ENCODE results near the gene FRMD5. TPM values are rescaled to one million over a fixed set of nuclear protein-coding genes. Genes with fewer than 3 reads are reported as not detected.

The FRMD5 gene
- total and polyA plus RNA-seq, 2 experiments from 2014 or later = 0.51 to 3.8 TPM

- H3K79me2 ChIP-seq = no peaks in the 10 kb centered on the region
- no peaks in the 10 kb centered on the region for H3K27me3 ChIP-seq
- no peak overlapping the region for H3K27ac ChIP-seq
- no peak overlapping the region for H3K4me2 ChIP-seq
- H3K4me1 ChIP-seq (ENCODE audit: insufficient read depth) = no peaks in the 10 kb centered on the region
- no peaks in the 10 kb centered on the region for H3K9me3 ChIP-seq (ENCODE audit: low read depth)
- no peak overlapping the region for H3K4me3 ChIP-seq
- H3K36me3 ChIP-seq (replicated peaks; ENCODE audit: insufficient read depth, low read depth) = no peaks in the 10 kb centered on the region
- no peaks in the 10 kb centered on the region for H4K20me1 ChIP-seq (ENCODE audit: insufficient read depth, poor library complexity, severe bottlenecking)
- DNase-seq (ENCODE audit: low spot score) = no peak
- WGBS (ENCODE audit: low lambda C conversion rate, missing lambda C conversion rate) = 86% methylated on average over 2 of the region's 2 CpGs
- H2AFZ ChIP-seq = no peak overlapping the region
- TF ChIP-seq CTCF (IDR thresholded peaks at IDR 0.05; ENCODE audit: poor library complexity) (no peak), EZH2 (IDR thresholded peaks at IDR 0.05; ENCODE audit: borderline replicate concordance) (no peak)
- no peaks in the 10 kb centered on the region for H3K9me2 ChIP-seq (replicated peaks; ENCODE audit: insufficient read depth)
These were observed 166.1 kb downstream of the FRMD5 start for GRCh38 chr15:44029003-44029402.

- no peaks in the 10 kb centered on the region for H3K4me1 ChIP-seq (ENCODE audit: insufficient read depth)
- no peaks in the 10 kb centered on the region for H3K27me3 ChIP-seq
- H3K9me2 ChIP-seq (replicated peaks; ENCODE audit: insufficient read depth) = no peaks in the 10 kb centered on the region
- H3K4me3 ChIP-seq = no peak overlapping the region
- WGBS (ENCODE audit: low lambda C conversion rate, missing lambda C conversion rate) = 86% methylated on average over 1 of the region's 1 CpG
- no peaks in the 10 kb centered on the region for H3K36me3 ChIP-seq (replicated peaks; ENCODE audit: insufficient read depth, low read depth)
- H3K79me2 ChIP-seq = no peaks in the 10 kb centered on the region
- no peaks in the 10 kb centered on the region for H3K9me3 ChIP-seq (ENCODE audit: low read depth)
- H2AFZ ChIP-seq = no peak overlapping the region
- no peaks in the 10 kb centered on the region for H4K20me1 ChIP-seq (ENCODE audit: insufficient read depth, poor library complexity, severe bottlenecking)
- TF ChIP-seq EZH2 (IDR thresholded peaks at IDR 0.05; ENCODE audit: borderline replicate concordance) (no peak), CTCF (IDR thresholded peaks at IDR 0.05; ENCODE audit: poor library complexity) (no peak), EZH2phosphoT487 (IDR thresholded peaks at IDR 0.05; ENCODE audit: low read depth, severe bottlenecking, unreplicated experiment) (no peak)
- no peak overlapping the region for H3K27ac ChIP-seq
- DNase-seq (ENCODE audit: low spot score) = no peak
- H3K4me2 ChIP-seq = no peak overlapping the region
These were observed 166.7 kb downstream of the FRMD5 start for GRCh38 chr15:44028349-44028748.

GRCh38 chr15:44024155-44024554 is 170.9 kb downstream of the FRMD5 start:
- WGBS (ENCODE audit: low lambda C conversion rate, missing lambda C conversion rate) = 63% methylated on average over 1 of the region's 1 CpG
- Histone ChIP-seq H2AFZ (no peak overlapping the region), H3K4me1 (ENCODE audit: insufficient read depth) (no peaks in the 10 kb centered on the region), H3K36me3 (replicated peaks; ENCODE audit: insufficient read depth, low read depth) (no peaks in the 10 kb centered on the region), H3K79me2 (no peaks in the 10 kb centered on the region), H3K9me3 (ENCODE audit: low read depth) (no peaks in the 10 kb centered on the region), H3K27me3 (no peaks in the 10 kb centered on the region), H4K20me1 (ENCODE audit: insufficient read depth, poor library complexity, severe bottlenecking) (no peaks in the 10 kb centered on the region), H3K4me2 (no peak overlapping the region), H3K9me2 (replicated peaks; ENCODE audit: insufficient read depth) (no peaks in the 10 kb centered on the region), H3K27ac (no peak overlapping the region), H3K4me3 (no peak overlapping the region)
- TF ChIP-seq CTCF (IDR thresholded peaks at IDR 0.05; ENCODE audit: poor library complexity) = no peak
- TF ChIP-seq EZH2phosphoT487 (IDR thresholded peaks at IDR 0.05; ENCODE audit: low read depth, severe bottlenecking, unreplicated experiment) = no peak
- TF ChIP-seq EZH2 (IDR thresholded peaks at IDR 0.05; ENCODE audit: borderline replicate concordance) = no peak
- DNase-seq (ENCODE audit: low spot score) = no peak

- TF ChIP-seq EZH2phosphoT487 (IDR thresholded peaks at IDR 0.05; ENCODE audit: low read depth, severe bottlenecking, unreplicated experiment) = no peak
- TF ChIP-seq CTCF (IDR thresholded peaks at IDR 0.05; ENCODE audit: poor library complexity) = no peak
- no peak for TF ChIP-seq EZH2 (IDR thresholded peaks at IDR 0.05; ENCODE audit: borderline replicate concordance)
- no peaks in the 10 kb centered on the region for H3K9me2 ChIP-seq (replicated peaks; ENCODE audit: insufficient read depth)
- H3K27ac ChIP-seq = no peak overlapping the region
- no peak overlapping the region for H3K4me3 ChIP-seq
- no peaks in the 10 kb centered on the region for H4K20me1 ChIP-seq (ENCODE audit: insufficient read depth, poor library complexity, severe bottlenecking)
- no peaks in the 10 kb centered on the region for H3K9me3 ChIP-seq (ENCODE audit: low read depth)
- no peak for DNase-seq (ENCODE audit: low spot score)
- H3K4me1 ChIP-seq (ENCODE audit: insufficient read depth) = no peaks in the 10 kb centered on the region
- no peaks in the 10 kb centered on the region for H3K36me3 ChIP-seq (replicated peaks; ENCODE audit: insufficient read depth, low read depth)
- no peak overlapping the region for H2AFZ ChIP-seq
- H3K79me2 ChIP-seq = no peaks in the 10 kb centered on the region
- no peak overlapping the region for H3K4me2 ChIP-seq
- no peaks in the 10 kb centered on the region for H3K27me3 ChIP-seq
- WGBS (ENCODE audit: low lambda C conversion rate, missing lambda C conversion rate) = 100% methylated on average over 2 of the region's 2 CpGs
These were observed 171.9 kb downstream of the FRMD5 start for GRCh38 chr15:44023176-44023575.
